Activated CD4-positive, alpha-beta T cell treated with anti-CD3 and anti-CD28 coated beads, Interleukin-2, amount 50 U/mL, for 16 hours (primary cell): ENCODE results near the gene RAB11FIP3.
A peak's percentile ranks its signal among the peaks of the same experiment; 100 is the strongest.
"Not testable (repeated sequence)": the region's sequence is repeated elsewhere in the genome, so short reads cannot be mapped to it uniquely, and the experiment has no call there.

Experiments used
- DNase-seq: peaks from one replicate; pipeline ENCODE4 v3.0.0-alpha.2; 2020

The RAB11FIP3 gene

DNA sequence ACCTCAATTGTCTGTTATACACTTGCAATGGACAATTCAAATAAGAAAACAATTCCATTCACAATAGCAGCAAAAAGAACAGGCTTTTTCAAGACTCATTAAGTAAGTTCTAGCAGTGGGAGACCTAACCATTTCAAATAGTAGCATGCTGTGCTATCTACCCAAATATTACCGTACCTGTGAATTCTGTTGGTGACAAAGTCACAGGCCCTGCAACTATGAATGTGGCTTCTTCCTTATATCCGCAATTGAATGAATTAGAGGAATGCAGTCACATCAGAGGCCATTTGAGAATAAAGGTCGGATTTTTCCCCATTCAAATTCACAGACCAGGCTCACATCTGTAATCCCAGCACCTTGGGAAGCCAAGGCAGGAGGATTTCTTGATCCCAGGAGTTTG lies 29.2 kb upstream of the RAB11FIP3 start:
- DNase-seq: no peak

DNA sequence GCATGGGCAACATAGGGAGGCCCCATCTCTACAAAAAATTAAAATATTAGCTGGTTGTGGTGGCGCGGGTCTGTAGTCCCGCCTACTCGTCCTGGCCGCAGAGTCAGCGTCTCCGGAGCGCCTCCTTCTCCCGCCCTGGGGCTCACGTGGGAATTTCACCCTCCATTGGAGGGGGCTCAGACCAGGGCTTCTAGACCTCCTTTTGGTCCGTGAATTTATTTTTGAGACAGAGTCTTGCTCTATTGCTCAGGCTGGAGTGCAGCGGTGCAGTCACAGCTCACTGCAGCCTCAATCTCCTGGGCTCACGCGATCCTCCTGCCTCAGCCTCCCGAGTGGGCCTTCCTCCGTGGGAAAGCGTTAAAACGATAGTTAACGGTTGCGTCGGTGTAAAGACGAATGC lies 28.8 kb upstream of the RAB11FIP3 start:
- no peak for DNase-seq

DNA sequence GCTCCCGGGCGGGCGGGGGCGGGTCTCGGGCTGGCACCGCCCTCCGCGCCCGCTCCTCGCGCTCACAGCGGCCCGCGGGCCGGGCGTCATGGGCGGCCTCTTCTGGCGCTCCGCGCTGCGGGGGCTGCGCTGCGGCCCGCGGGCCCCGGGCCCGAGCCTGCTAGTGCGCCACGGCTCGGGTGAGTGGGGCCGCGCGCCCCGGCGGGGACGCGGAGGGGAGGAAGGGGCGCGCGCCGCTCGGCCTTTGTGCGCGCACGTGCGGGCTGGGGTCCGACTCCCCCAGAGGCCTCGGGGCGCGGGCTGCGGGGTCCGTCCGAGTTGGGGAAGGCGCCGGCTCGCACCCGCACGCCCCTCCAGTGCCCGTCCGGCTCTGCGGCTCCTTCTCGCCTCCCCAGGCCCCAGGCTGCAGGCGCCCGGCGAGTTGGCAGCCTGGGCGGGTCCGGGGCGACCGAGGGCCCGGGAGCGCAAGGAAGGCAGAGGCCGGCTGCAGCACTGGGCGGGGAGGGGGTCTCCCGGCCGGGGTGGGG lies 28.3 kb upstream of the RAB11FIP3 start, which contains the start of gene NME4:
NME4 (plus strand) TSS at position 65 of the 527 bp plus-strand sequence; CDS start at position 89, 24 bp downstream.
- no peak for DNase-seq

DNA sequence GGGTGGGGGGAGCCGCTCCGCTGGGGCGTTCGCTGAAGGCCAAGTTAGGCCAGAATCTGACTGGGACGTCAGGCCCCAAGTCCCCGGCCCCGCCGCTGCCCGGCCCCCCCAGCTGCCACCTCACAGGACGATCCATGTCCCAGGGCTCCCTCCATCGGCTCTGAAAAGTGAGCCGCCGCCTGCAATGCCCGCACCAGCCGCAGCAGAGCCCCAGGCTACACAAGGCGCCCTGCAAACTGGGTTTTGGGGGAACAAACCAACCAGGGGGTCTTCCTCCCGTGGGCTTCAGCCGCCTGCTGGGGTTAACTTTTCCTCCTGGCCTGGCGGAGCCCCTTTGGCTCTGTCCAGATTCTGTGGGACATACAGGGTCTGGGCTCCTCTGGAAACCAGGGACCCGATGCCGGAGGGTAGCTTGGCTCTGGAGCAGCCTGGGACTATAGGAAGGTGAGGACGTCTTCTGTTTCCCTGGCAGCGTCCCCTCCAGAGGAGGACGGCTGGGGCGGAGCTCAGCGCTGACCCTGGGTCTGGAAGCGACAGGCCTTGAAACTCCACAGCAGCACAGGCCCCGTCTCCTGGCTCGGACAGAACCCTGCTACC lies 27.6 kb upstream of the RAB11FIP3 start:
- no peak for DNase-seq

DNA sequence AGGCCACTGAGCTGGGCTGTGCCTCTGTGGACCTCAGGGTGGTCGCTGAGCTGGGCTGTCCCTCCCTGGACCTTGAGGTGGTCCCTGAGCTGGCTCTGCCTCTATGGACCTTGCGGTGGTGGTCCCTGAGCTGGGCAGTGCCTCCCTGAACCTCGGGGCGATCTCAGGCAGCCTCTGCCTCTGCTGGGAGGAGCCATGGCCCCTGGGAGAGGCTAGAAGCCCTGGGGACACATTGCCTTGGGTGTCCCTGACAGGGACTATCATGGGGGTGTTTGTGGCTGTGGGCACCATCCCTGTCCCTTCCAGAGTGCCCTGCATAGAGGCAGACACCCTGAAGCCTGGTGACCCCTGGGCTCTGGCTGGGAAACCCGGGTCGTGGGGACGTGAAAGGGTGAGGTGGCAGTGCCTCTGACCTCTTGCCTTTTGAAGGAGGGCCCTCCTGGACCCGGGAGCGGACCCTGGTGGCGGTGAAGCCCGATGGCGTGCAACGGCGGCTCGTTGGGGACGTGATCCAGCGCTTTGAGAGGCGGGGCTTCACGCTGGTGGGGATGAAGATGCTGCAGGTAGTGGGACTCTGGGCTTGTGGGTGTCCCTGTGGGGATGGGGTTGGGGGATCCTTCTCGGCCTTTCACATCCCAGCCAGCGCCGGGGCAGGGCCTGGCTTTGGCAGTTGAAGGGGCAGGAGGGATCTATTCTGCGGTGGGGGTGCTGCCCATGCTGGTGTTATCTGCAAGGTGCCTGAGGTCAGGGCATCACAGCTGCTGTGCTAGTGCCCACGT lies 26.7 kb upstream of the RAB11FIP3 start:
- no peak for DNase-seq

DNA sequence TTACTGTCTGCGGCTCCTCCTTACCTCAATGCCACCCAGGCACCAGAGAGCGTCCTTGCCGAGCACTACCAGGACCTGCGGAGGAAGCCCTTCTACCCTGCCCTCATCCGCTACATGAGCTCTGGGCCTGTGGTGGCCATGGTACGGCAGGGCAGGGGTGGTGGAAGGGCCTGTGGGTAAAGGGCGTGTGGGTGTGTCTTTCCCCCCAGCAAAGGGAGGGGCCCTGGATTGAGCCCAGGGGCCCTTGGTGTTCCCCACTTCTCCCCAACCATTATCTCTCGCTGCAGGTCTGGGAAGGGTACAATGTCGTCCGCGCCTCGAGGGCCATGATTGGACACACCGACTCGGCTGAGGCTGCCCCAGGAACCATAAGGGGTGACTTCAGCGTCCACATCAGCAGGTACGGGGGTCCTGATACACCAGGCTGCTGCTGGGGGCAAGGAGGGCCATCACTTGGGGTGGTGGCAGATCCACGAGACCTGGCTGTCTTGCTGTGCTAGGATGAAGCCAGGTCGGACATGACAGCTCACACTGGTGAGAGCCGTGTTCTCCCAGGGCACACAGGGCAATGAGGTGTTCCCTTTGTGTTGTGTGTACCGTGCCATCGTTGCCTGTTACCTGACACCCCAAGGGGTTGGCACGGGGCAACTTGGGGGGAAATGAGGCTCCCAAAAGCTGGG lies 26.0 kb upstream of the RAB11FIP3 start:
- no peak for DNase-seq

DNA sequence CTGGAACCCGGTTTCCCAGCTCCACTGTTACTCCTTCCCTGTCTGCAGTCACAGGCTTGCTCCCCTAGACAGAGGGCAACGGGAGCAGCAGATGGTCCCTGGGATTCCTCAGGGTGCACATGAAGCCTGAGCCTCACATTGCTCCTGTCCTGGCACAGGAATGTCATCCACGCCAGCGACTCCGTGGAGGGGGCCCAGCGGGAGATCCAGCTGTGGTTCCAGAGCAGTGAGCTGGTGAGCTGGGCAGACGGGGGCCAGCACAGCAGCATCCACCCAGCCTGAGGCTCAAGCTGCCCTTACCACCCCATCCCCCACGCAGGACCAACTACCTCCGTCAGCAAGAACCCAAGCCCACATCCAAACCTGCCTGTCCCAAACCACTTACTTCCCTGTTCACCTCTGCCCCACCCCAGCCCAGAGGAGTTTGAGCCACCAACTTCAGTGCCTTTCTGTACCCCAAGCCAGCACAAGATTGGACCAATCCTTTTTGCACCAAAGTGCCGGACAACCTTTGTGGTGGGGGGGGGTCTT lies 25.3 kb upstream of the RAB11FIP3 start:
- DNase-seq: no peak

DNA sequence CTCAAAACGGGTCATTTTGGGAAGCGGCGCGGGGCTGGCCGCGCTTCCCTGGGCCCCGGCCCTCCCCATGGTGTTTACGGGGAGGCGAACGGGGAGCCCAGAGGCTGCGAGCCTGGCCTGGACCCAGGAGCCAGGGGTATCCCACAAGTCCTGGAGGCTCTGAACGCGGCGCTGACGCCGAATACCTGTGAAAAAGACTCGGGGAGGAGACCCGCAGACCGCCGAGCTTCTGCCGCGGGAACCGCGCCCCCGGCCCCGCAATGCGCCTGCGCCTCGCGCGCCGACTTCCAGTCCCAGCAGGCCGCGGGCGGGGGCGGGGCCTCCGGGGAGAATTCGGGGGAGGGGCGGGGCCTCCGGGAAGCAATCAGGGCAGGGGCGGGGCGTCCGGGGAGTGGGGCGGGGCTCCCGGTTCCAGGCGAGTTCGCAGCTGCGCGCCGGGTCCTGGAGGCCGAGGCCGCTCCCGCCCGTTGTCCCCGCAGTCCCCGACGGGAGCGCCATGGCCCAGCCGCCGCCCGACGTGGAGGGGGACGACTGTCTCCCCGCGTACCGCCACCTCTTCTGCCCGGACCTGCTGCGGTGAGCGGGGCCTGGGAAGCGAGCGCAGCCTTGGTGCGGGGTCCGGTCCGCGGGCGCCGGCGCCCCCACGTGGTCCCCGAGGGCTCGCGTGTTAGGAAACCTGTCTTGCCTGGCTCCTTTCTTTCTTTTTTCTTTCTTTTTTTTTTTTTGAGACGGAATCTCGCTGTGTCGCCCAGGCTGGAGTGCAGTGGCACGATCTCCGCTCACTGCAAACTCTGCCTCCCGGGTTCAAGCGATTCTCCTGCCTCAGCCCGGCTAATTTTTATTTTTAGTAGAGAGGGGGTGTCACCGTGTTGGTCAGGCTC lies 23.7 kb upstream of the RAB11FIP3 start, which contains the start of gene DECR2:
DECR2 (plus strand) TSS at position 418 of the 881 bp plus-strand sequence; CDS start at position 497, 79 bp downstream.
- DNase-seq: peak; percentile 96

DNA sequence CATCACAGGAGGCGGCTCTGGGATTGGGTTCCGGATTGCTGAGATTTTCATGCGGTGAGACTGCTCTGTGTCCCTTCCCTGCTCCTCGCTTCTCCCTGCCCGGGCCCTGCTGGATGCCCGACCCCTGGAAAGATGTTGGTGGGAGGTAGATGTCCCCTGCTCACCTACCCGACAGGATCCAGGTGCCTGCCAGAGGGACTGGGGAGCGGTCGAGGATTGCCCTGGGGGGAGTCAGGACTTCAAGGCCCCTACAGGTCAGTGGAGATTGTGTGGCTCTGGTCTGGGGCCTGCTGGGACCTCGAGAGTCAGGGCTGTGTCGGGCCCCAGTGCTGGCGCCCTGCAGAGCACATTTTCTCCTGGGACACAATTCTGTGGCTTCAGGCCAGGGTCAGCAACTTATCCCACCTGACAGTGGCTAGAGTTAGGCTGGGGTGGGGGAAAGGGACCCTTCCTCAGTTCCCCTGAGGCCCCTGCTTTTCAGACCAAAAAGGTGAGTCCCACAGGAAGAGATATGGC lies 20.4 kb upstream of the RAB11FIP3 start:
- no peak for DNase-seq

DNA sequence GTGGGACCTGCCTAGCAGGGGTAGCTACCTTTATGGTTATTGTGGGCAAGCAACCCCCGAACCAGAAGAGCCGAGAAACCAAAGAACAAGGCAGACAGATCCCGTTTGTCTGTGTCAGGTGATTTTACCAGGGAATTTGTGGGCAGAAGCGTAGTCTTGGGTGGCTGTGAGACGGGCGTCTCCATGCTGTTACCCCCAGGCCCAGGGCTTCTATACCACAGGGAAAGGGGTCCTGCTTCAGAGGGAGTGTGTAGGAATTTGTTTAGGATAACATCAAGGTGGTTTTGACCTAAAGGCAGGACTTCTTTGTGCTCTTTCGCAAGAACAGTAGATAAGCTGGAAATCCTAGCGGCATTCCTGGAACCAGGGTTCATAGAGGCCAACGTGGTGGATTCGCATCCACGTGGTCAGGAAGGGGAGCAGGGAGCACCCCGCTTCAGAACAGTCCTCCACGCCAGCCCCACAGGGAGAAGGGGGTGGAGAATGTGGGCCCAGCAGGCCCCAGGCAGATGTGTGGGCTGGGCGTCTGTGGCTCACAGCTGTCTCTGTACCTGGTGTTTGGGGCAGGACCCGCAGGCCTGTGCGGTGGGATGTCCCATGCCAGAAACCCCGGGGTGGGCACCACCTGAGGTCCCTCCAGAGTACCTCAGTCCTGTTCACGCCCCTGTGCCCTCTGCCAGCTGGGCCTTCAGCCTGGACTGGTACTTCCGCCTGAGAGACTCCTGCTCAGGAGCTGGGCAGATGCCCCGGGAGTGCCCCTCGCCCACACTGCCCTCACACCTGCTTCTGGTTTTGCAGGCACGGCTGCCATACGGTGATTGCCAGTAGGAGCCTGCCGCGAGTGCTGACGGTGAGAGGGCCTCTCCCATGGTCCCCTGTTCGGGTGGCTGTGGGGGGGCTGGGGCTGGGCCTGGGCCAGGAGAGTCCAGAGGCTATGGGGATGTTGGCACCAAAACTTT lies 19.6 kb upstream of the RAB11FIP3 start:
- DNase-seq: no peak

DNA sequence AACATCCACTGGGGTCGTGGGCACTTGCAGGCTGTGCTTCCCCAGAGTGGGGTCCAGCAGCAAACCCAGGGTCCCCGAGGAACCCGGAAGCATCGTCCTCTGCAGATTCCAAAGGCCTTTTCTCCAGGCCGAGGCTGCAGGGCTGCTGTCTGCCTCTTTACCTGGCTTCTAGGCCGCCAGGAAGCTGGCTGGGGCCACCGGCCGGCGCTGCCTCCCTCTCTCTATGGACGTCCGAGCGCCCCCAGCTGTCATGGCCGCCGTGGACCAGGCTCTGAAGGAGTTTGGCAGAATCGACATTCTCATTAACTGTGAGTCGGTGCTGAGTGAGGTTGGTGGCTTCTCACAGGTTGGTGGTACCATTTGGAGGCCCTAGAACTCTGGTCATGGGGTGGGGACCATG lies 18.2 kb upstream of the RAB11FIP3 start:
- no peak for DNase-seq

DNA sequence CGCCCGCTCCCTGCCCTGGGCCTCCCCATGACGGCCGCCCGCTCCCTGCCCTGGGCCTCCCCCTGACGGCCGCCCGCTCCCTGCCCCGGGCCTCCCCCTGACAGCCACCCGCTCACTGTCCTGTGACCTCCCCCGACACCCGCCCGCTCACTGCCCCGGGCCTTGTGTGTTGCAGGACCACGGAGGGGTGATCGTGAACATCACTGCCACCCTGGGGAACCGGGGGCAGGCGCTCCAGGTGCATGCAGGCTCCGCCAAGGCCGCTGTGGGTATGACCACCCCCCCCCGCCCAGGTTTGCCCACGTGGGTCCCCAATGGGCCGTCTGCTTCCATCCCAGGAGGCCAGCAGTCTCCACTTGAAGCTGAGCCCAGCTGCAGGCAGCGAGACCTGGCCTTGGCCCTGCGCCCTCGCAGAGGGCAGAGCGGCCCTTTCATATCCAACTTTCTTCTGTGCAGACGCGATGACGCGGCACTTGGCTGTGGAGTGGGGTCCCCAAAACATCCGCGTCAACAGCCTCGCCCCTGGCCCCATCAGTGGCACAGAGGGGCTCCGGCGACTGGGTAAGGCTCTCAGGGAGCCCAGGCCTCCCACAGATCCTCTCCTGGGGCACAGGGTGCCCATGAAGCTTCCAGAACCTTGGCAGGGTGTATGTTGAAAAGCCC lies 14.8 kb upstream of the RAB11FIP3 start:
- DNase-seq: no peak

DNA sequence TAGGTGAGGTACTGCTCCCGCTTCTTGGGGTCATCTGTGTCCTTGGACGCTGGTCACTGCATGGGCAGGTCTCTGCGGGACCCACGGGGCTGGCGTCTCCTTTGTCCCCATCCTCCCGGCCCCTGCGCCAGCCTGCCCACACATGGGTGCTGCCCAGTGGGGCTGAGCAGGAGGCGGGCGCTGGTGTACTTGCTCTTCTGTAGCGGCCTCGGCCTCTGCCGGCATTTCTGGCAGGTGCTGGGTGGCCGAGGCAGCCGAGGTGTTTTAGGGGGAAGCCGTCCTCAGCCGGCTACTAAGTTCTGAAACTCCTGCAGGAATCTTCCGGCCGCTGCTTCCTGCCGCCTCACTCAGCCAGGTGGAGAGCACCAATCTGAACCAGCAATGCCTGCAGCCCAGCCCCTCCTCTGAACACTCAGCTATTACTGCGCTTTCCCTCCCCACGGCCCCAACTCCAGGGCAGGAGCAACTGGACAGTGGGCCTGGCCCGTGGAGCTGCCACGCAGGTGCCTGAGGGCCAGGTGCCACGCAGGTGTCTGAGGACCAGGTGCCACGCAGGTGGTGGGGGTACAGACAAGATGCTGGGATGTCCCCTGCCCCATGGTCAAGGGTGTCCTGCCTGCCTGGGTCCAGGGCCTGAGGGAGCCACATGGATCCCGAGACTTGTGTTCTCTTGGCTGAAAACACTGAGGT lies 13.7 kb upstream of the RAB11FIP3 start:
- DNase-seq: no peak

DNA sequence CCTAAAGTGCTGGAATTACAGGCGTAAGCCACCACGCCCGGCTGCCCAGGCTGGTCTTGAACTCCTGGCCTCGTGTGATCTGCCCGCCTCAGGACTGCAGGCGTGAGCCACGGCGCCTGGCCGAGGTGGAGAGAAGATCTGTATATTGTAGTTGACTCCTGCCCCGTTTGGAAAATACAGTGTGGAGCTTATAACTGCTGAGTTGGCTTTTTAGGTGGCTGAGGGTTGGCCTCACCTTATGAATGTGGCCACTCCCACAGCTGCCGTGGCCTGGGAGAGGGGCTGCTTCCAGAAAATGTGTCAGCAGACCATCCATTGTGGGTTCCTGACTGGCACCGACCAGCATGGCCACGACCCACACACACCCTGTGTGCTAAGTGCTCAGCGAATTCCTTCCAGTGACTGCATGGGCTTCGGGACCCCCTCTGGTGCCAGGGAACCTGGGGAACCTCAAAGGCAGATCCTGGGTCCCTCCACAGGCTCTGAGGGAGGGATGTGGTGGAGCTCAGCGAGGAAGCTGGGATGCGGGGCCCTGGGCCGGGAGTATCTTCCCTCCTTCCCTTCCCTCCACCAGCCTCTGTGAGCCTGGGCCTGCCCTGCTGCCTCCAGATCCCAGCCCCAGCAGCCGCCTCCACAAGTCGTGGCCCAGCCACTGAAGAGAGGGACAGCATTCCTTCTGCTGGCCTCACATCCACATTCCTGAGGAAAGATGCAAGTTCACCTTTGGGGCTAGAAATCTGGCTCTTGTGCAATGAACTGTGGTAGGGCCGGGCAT lies 10.9 kb upstream of the RAB11FIP3 start:
- no peak for DNase-seq

DNA sequence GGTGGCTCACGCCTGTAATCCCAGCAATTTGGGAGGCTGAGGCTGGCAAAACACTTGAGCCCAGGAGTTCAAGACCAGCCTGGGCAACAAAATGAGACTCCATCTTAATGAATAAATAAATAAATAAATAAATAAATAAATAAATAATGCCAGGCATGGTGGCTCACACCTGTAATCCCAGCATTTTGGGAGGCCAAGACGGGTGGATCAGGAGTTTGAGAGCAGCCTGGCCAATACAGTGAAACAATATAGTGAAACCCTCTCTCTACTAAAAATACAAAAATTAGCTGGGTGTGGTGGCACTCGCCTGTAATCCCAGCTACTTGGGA lies 10.3 kb upstream of the RAB11FIP3 start:
- not testable (repeated sequence) for DNase-seq

DNA sequence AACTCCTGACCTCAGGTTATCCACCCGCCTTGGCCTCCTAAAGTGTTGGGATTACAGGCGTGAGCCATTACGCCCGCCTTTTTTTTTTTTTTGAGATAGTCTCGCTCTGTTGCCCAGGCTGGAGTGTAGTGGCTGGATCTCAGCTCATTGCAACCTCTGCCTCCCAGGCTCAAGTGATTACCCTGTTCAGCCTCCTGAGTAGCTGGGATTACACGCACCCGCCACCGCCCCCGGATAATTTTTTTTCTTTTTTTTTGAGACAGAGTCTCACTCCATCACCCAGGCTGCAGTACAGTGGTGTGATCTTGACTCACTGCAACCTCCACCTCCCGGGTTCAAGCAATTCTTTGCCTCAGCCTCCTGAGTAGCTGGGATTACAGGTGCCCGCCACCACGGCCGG lies 3.3 kb upstream of the RAB11FIP3 start:
- not testable (repeated sequence) for DNase-seq

DNA sequence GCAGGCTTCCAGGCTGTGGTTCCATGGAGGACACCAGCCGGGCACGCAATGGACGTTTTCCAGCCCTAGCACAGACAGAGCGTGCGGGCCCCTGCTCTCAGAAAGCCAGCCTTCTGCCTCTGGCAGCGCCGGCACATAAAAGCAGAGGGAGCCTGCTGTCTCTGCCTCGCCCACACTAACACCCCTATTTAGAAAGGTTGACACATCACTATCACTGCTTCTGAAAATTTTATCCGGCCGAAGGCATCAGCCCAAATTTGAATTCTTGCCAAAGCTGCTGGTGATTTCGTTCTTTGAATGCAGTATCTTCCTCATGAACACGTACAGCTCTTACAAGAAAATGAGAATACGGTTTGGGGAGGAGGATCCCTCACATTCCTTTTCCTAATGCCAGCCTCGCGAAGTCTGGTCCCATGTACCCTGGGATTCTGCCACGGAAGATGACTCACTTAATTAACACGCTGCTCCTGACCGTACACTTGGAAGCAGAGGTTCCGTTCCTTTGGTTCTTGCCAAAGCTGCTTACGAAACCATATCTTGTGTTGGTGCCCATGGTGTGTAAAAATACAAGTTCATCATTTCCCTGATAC lies 1.3 kb upstream of the RAB11FIP3 start:
- no peak for DNase-seq

DNA sequence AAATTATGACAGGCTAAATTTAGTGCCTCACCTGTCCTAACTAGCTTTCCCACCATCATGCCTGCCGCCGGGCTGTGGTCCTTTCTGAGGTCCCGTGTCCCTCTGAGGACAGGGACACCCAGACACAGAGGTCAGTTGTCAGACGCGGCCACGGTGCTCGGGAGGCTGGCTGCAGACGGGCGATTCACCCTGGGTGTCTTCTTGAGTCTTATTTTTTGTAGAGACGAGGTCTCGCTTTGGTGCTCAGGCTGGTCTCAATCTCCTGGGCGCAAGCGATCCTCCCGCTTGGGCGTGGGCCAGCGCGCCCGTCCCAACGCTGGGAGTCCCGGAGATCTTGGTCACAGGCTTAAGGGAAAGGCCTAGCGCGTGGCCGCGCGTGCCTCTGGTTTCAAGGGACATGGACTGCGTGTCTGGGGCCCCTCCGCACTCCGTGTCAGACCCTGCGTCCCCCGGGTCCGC lies 797 bp upstream of the RAB11FIP3 start:
- DNase-seq: no peak

DNA sequence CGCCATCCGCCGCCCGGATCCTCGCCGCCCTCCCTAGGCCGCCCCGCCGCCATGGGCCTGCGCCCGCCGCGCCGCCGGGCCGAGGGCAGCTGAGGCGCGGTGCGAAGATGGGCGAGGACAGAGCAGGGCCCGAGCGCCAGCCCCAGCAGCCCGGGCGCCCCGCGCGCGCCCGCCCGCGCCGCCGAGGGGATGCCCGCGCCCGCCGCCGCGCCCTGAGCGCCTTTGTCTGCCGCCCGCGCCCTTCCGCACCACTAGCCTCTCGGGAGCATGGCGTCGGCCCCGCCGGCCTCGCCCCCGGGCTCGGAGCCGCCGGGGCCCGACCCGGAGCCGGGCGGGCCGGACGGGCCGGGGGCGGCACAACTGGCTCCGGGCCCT lies 278 bp downstream of the RAB11FIP3 start:
- DNase-seq: no peak
